ENCODE measurements around the gene LRMDA.
"Not testable (repeated sequence)": the region's sequence is repeated elsewhere in the genome, so short reads cannot be mapped to it uniquely, and the experiment has no call there.

- not testable (repeated sequence) for TF ChIP-seq CTCF, EP300, POLR2A (IDR thresholded peaks at IDR 0.05)
Measured at GRCh38 chr10:75516154-75516553, 84.7 kb downstream of the LRMDA start.

All from tibial nerve (tissue), 4 donors.